SK-N-SH treated with all-trans-retinoic acid at 6 μM for 48 hours (cell line): ENCODE data around the gene PPFIA3.

Experiments
- ATAC-seq: fragments of 200-7000 bp; cut with Tn5 transposase; 3 replicates; pipeline ENCODE4 v1.9.1; 2020; ENCODE audit warnings: mild to moderate bottlenecking, moderate library complexity
- ARNTL ChIP-seq: fragments of 450-650 bp; formaldehyde crosslinking; IDR thresholded peaks from 2 replicates; pipeline ENCODE4 v1.5.0; 2020; ENCODE audit warnings: low read depth, mild to moderate bottlenecking, moderate library complexity, borderline replicate concordance
- BACH2 ChIP-seq: fragments of 250-450 bp; sonication (Bioruptor Pico); IDR thresholded peaks from 2 replicates; pipeline ENCODE4 v1.9.0; 2021; ENCODE audit warnings: mild to moderate bottlenecking, borderline replicate concordance
- CSDC2 ChIP-seq: fragments of 250-450 bp; sonication (Bioruptor Pico); IDR thresholded peaks from 2 replicates; pipeline ENCODE4 v1.5.0; 2020; ENCODE audit warnings: mild to moderate bottlenecking, moderate library complexity
- ESRRG ChIP-seq: fragments of 250-450 bp; sonication (Bioruptor Pico); IDR thresholded peaks from 2 replicates; pipeline ENCODE4 v1.6.1; 2021; ENCODE audit warnings: mild to moderate bottlenecking
- GLIS3 ChIP-seq: fragments of 250-450 bp; sonication (Bioruptor Pico); IDR thresholded peaks from 2 replicates; pipeline ENCODE4 v1.5.0; 2020; ENCODE audit warnings: mild to moderate bottlenecking, moderate library complexity
- ISL1 ChIP-seq: fragments of 250-450 bp; sonication (Bioruptor Pico); IDR thresholded peaks from 2 replicates; pipeline ENCODE4 v2.1.2; 2022; ENCODE audit warnings: mild to moderate bottlenecking, moderate library complexity
- OSR1 ChIP-seq: fragments of 250-450 bp; sonication (Bioruptor Pico); IDR thresholded peaks from 2 replicates; pipeline ENCODE4 v1.8.0; 2022; ENCODE audit warnings: moderate library complexity, mild to moderate bottlenecking, inconsistent platforms
- PPARA ChIP-seq: fragments of 250-450 bp; sonication (Bioruptor Pico); IDR thresholded peaks from 2 replicates; pipeline ENCODE4 v1.5.0; 2020; ENCODE audit warnings: mild to moderate bottlenecking, borderline replicate concordance
- SNAI2 ChIP-seq: fragments of 250-450 bp; sonication (Bioruptor Pico); IDR thresholded peaks from 2 replicates; pipeline ENCODE4 v1.5.0; 2020; ENCODE audit warnings: mild to moderate bottlenecking, moderate library complexity
- TOX ChIP-seq: fragments of 250-450 bp; sonication (Bioruptor Pico); IDR thresholded peaks from 2 replicates; pipeline ENCODE4 v1.8.0; 2021; ENCODE audit warnings: mild to moderate bottlenecking, moderate library complexity, borderline replicate concordance
- ZC3H10 ChIP-seq: fragments of 250-450 bp; sonication (Bioruptor Pico); IDR thresholded peaks from 2 replicates; pipeline ENCODE4 v1.5.1; 2021; ENCODE audit warnings: mild to moderate bottlenecking, moderate library complexity
- ZFP3 ChIP-seq: fragments of 250-450 bp; sonication (Bioruptor Pico); IDR thresholded peaks from 2 replicates; pipeline ENCODE4 v1.5.0; 2020; ENCODE audit warnings: mild to moderate bottlenecking, moderate library complexity
- ZFP30 ChIP-seq: fragments of 450-650 bp; formaldehyde crosslinking; IDR thresholded peaks from 2 replicates; pipeline ENCODE4 v1.5.0; 2022; ENCODE audit warnings: mild to moderate bottlenecking, moderate library complexity
- ZNF565 ChIP-seq: fragments of 450-650 bp; formaldehyde crosslinking; conservative IDR thresholded peaks from 2 replicates; pipeline ENCODE4 v1.5.0; 2020; ENCODE audit warnings: low read depth, mild to moderate bottlenecking, moderate library complexity
- ZNF70 ChIP-seq: fragments of 450-650 bp; formaldehyde crosslinking; IDR thresholded peaks from 2 replicates; pipeline ENCODE4 v1.5.0; 2020; ENCODE audit warnings: mild to moderate bottlenecking, moderate library complexity
- ZNF8 ChIP-seq: fragments of 450-650 bp; formaldehyde crosslinking; IDR thresholded peaks from 2 replicates; pipeline ENCODE4 v1.5.0; 2020; ENCODE audit warnings: mild to moderate bottlenecking, moderate library complexity
- TF ChIP-seq, protein P1 (sequence below): fragments of 250-450 bp; sonication (Bioruptor Pico); IDR thresholded peaks from 2 replicates; pipeline ENCODE4 v1.8.0; 2020; ENCODE audit warnings: mild to moderate bottlenecking, moderate library complexity, borderline replicate concordance
- TF ChIP-seq, protein P2 (sequence below): fragments of 250-450 bp; sonication (Bioruptor Pico); IDR thresholded peaks from 2 replicates; pipeline ENCODE4 v1.5.1; 2021; ENCODE audit warnings: mild to moderate bottlenecking, moderate library complexity
- TF ChIP-seq, protein P3 (sequence below): fragments of 250-450 bp; sonication (Bioruptor Pico); IDR thresholded peaks from 2 replicates; pipeline ENCODE4 v1.8.0; 2021; ENCODE audit warnings: low read depth, mild to moderate bottlenecking, moderate library complexity, borderline replicate concordance
- TF ChIP-seq, protein P4 (sequence below): fragments of 250-450 bp; sonication (Bioruptor Pico); IDR thresholded peaks from 2 replicates; pipeline ENCODE4 v1.5.0; 2020; ENCODE audit warnings: mild to moderate bottlenecking, moderate library complexity

Gene PPFIA3

DNA sequence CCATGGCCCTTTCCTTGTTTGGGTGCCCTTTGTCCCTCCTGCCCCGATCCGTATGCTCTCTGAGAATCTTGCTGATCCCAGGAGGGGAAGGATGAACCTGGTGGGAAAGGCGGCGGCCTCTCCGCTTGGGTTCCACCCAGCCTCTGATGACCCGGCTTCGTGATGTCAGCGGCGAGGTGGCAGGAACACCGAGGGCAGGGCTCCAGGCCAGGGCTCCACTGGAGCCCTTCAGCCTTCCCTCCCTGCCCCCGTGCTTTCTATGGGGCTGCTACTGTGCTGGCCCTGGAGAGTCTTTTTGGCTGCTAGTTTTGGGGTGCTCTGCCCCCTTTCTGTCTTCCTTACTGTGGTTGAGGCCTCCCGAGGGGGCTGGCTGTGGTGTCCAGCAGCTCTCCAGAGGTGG lies 17.0 kb upstream of the PPFIA3 start:
- no peak for ATAC-seq
- TF ChIP-seq, protein P1, sequence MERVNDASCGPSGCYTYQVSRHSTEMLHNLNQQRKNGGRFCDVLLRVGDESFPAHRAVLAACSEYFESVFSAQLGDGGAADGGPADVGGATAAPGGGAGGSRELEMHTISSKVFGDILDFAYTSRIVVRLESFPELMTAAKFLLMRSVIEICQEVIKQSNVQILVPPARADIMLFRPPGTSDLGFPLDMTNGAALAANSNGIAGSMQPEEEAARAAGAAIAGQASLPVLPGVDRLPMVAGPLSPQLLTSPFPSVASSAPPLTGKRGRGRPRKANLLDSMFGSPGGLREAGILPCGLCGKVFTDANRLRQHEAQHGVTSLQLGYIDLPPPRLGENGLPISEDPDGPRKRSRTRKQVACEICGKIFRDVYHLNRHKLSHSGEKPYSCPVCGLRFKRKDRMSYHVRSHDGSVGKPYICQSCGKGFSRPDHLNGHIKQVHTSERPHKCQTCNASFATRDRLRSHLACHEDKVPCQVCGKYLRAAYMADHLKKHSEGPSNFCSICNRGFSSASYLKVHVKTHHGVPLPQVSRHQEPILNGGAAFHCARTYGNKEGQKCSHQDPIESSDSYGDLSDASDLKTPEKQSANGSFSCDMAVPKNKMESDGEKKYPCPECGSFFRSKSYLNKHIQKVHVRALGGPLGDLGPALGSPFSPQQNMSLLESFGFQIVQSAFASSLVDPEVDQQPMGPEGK (CRISPR knock-in tag): no peak
- TF ChIP-seq OSR1 (no peak), ISL1 (CRISPR knock-in tag) (no peak), ZNF8 (no peak), ESRRG (CRISPR knock-in tag) (no peak), PPARA (no peak), ZFP30 (CRISPR knock-in tag) (no peak), ARNTL (no peak), ZNF70 (no peak), GLIS3 (CRISPR knock-in tag) (no peak)
- TF ChIP-seq, protein P2, sequence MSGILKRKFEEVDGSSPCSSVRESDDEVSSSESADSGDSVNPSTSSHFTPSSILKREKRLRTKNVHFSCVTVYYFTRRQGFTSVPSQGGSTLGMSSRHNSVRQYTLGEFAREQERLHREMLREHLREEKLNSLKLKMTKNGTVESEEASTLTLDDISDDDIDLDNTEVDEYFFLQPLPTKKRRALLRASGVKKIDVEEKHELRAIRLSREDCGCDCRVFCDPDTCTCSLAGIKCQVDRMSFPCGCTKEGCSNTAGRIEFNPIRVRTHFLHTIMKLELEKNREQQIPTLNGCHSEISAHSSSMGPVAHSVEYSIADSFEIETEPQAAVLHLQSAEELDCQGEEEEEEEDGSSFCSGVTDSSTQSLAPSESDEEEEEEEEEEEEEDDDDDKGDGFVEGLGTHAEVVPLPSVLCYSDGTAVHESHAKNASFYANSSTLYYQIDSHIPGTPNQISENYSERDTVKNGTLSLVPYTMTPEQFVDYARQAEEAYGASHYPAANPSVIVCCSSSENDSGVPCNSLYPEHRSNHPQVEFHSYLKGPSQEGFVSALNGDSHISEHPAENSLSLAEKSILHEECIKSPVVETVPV (CRISPR knock-in tag): no peak
- TF ChIP-seq, protein P3, sequence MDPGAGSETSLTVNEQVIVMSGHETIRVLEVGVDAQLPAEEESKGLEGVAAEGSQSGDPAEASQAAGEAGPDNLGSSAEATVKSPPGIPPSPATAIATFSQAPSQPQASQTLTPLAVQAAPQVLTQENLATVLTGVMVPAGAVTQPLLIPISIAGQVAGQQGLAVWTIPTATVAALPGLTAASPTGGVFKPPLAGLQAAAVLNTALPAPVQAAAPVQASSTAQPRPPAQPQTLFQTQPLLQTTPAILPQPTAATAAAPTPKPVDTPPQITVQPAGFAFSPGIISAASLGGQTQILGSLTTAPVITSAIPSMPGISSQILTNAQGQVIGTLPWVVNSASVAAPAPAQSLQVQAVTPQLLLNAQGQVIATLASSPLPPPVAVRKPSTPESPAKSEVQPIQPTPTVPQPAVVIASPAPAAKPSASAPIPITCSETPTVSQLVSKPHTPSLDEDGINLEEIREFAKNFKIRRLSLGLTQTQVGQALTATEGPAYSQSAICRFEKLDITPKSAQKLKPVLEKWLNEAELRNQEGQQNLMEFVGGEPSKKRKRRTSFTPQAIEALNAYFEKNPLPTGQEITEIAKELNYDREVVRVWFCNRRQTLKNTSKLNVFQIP (CRISPR knock-in tag): no peak

DNA sequence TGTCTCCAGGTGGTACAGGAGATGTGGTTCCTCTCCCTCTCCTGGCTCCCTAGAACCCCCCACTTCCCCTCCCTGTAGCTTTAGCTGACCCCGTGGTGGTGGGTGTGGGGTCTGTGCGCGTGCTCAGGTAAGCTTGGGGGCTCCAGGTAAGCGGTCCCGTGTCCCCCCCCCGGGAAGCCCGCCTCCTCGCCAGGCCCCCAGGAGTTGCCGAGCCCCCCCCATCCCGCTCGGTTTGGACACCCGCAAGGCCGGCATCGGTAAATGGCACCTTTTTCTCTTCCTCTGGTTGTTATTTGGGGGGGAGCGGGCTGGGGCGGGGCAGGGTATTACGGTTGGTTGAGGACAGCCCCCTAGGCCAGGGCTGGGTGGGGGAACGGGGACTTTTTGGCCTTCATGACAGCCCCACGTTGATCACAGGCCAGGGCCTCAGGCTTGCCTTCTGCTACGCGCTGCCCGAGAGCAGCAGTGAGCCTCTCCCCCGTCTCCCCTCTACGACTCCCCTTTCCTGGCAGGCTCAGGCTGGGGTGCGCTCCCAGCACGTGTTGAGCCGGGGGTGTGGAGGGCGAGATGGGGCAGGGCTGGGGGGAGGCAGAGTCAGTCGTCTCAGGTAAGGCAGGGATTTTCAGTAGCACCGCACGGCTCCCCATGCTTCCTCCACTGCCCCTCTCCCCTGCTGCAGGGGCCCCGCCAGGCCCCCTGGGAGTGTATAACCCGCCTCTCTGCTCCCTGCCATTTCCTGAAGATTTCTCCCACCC lies 15.8 kb upstream of the PPFIA3 start:
- ATAC-seq: no peak

DNA sequence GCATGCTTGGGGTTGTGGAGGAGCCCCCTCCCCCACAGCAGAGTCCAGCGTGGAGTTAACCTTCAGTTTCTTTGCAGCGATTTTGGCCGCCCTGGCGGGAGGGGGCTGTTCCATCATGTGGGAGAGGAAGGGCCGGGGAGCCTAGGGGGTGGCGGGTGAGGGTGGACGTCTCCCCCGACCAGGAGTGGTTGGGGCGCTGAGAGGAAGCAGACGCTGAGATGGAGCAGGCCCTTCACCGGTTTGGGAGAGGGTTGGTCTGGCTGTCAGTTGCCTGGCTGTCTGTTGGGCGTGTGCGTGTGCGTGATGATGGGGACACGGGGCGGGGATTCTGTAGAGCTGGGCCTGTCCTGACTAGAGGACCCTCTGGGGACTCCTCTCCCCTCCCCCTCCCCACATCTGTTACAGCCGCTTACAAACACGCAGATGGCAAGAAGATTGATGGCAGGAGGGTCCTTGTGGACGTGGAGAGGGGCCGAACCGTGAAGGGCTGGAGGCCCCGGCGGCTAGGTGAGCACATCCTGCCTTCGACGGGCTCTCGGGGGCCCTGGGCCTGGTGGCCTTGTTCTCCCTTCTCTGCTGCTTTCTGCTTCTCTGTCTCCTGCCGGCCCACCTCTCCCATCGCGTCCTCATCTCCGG lies 15.0 kb upstream of the PPFIA3 start:
- TF ChIP-seq ZNF565 (CRISPR knock-in tag) (no peak), ZFP3 (CRISPR knock-in tag) (no peak), ZC3H10 (CRISPR knock-in tag) (no peak), CSDC2 (CRISPR knock-in tag) (no peak), BACH2 (CRISPR knock-in tag) (no peak), OSR1 (no peak), PPARA (no peak), TOX (CRISPR knock-in tag) (no peak)
- TF ChIP-seq, protein P4, sequence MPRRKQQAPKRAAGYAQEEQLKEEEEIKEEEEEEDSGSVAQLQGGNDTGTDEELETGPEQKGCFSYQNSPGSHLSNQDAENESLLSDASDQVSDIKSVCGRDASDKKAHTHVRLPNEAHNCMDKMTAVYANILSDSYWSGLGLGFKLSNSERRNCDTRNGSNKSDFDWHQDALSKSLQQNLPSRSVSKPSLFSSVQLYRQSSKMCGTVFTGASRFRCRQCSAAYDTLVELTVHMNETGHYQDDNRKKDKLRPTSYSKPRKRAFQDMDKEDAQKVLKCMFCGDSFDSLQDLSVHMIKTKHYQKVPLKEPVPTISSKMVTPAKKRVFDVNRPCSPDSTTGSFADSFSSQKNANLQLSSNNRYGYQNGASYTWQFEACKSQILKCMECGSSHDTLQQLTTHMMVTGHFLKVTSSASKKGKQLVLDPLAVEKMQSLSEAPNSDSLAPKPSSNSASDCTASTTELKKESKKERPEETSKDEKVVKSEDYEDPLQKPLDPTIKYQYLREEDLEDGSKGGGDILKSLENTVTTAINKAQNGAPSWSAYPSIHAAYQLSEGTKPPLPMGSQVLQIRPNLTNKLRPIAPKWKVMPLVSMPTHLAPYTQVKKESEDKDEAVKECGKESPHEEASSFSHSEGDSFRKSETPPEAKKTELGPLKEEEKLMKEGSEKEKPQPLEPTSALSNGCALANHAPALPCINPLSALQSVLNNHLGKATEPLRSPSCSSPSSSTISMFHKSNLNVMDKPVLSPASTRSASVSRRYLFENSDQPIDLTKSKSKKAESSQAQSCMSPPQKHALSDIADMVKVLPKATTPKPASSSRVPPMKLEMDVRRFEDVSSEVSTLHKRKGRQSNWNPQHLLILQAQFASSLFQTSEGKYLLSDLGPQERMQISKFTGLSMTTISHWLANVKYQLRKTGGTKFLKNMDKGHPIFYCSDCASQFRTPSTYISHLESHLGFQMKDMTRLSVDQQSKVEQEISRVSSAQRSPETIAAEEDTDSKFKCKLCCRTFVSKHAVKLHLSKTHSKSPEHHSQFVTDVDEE (CRISPR knock-in tag): no peak
- TF ChIP-seq, protein P1 (CRISPR knock-in tag): no peak
- ATAC-seq: no peak

More for the DNA sequence above, 15.8 kb upstream of the PPFIA3 start:
- TF ChIP-seq OSR1: no peak
- TF ChIP-seq ZFP3 (CRISPR knock-in tag): no peak
- TF ChIP-seq, protein P1 (CRISPR knock-in tag): no peak
- TF ChIP-seq SNAI2 (CRISPR knock-in tag): no peak
- TF ChIP-seq BACH2 (CRISPR knock-in tag): no peak
